Naive thymus-derived CD4-positive, alpha-beta T cell (primary cell): Measurements from ENCODE around the gene PRR23E. TPM values are rescaled to one million over a fixed set of nuclear protein-coding genes. Genes with fewer than 3 reads are reported as not detected.

Experiments used
- ATAC-seq: fragments of 150-1000 bp; cut with Tn5 transposase; 2 replicates; pipeline ENCODE4 v1.10.0; 2021; ENCODE audit warnings: mild to moderate bottlenecking, moderate library complexity
- CTCF ChIA-PET: fragments of 350-600 bp; sonication (Branson Sonifier 250); formaldehyde crosslinking; loops from one replicate; lab custom pipeline; 2021; ENCODE audit warnings: antibody characterized with exemption; lab: Charles Lee
- POLR2A ChIA-PET: fragments of 350-600 bp; sonication (Branson Sonifier 250); formaldehyde crosslinking; loops from one replicate; lab custom pipeline; 2021; ENCODE audit warnings: antibody characterized with exemption, inconsistent platforms; lab: Charles Lee
- DNase-seq, 9 donors: peaks; one replicate each; pipeline versions ENCODE4 v3.0.0 to v3.0.0-alpha.2; 2020 to 2022; ENCODE audit warnings: mixed read lengths in 1 of 9
- H3K27ac ChIP-seq: one replicate; pipeline ENCODE4 v1.7.0; 2013; ENCODE audit warnings: mild to moderate bottlenecking, low read depth, low read length, moderate library complexity
- H3K27me3 ChIP-seq, 2 donors: one replicate each; pipeline ENCODE4 v1.7.0; 2013; ENCODE audit warnings: low read length in 2 of 2, mild to moderate bottlenecking in 2 of 2, moderate library complexity in 2 of 2; ENCODE audit not compliant: control insufficient read depth in 2 of 2, insufficient read depth in 2 of 2
- H3K36me3 ChIP-seq, 3 experiments: 1 replicate in 2 of 3; 2 replicates in 1 of 3; pipeline ENCODE4 v1.7.0; 2013; ENCODE audit warnings: low read length in 3 of 3, mild to moderate bottlenecking in 3 of 3, moderate library complexity in 1 of 3; ENCODE audit not compliant: insufficient read depth in 3 of 3, control insufficient read depth in 2 of 3
- H3K4me1 ChIP-seq, 2 donors: one replicate each; pipeline ENCODE4 v1.7.0; 2013; ENCODE audit warnings: low read length in 2 of 2, mild to moderate bottlenecking in 2 of 2, moderate library complexity in 1 of 2; ENCODE audit not compliant: control insufficient read depth in 2 of 2, insufficient read depth in 2 of 2
- H3K4me3 ChIP-seq: 2 replicates; pipeline ENCODE4 v1.7.0; 2013; ENCODE audit warnings: mild to moderate bottlenecking, low read length
- H3K9me3 ChIP-seq, 3 experiments: 1 replicate in 2 of 3; 2 replicates in 1 of 3; pipeline ENCODE4 v1.7.0; 2013; ENCODE audit warnings: low read length in 3 of 3; ENCODE audit not compliant: control insufficient read depth in 2 of 3
- H3K27ac Mint-ChIP-seq, 9 donors: one replicate each; pipeline ENCODE4 v1.8.0; 2020 to 2022; ENCODE audit warnings: mixed read lengths in 9 of 9, mild to moderate bottlenecking in 8 of 9, moderate library complexity in 5 of 9, inconsistent platforms in 2 of 9
- H3K27me3 Mint-ChIP-seq, 5 donors: one replicate each; pipeline ENCODE4 v1.8.0; 2021 to 2022; ENCODE audit warnings: mixed read lengths in 5 of 5, mild to moderate bottlenecking in 1 of 5
- H3K36me3 Mint-ChIP-seq, 5 donors: one replicate each; pipeline ENCODE4 v1.8.0; 2020 to 2022; ENCODE audit warnings: mixed read lengths in 5 of 5, mild to moderate bottlenecking in 3 of 5, inconsistent platforms in 1 of 5
- H3K4me1 Mint-ChIP-seq, 7 donors: one replicate each; pipeline ENCODE4 v1.8.0; 2020 to 2022; ENCODE audit warnings: mixed read lengths in 7 of 7, mild to moderate bottlenecking in 3 of 7, inconsistent platforms in 1 of 7
- H3K4me3 Mint-ChIP-seq, 10 donors: one replicate each; pipeline ENCODE4 v1.8.0; 2020 to 2022; ENCODE audit warnings: mild to moderate bottlenecking in 10 of 10, mixed read lengths in 10 of 10, moderate library complexity in 6 of 10, inconsistent platforms in 2 of 10
- H3K9me3 Mint-ChIP-seq, 11 donors: one replicate each; pipeline ENCODE4 v1.8.0; 2020 to 2022; ENCODE audit warnings: mixed read lengths in 11 of 11, mild to moderate bottlenecking in 4 of 11, inconsistent platforms in 1 of 11, moderate library complexity in 1 of 11
- intact Hi-C, 2 donors: fragments of 100-400 bp; cut with micrococcal nuclease; formaldehyde crosslinking; loops; one replicate each; pipeline ENCODE4 v1.15.1; 2023
- polyA plus RNA-seq, 2 donors: library from polyadenylated mRNA; unstranded; fragments of 300-500 nt; fragmentation: Illumina TruSeq; gene quantifications; one replicate each; pipeline ENCODE4 v1.2.3, GENCODE V29; 2021
- total RNA-seq, 6 experiments: library from RNA in 5 of 6; stranded (reverse) in 5 of 6; gene quantifications; 1 replicate in 5 of 6; 2 replicates in 1 of 6; pipeline ENCODE4 v1.2.3 and lab custom pipeline; 2021 to 2026

The PRR23E gene
- total and polyA plus RNA-seq, 7 experiments from 2014 or later: not detected

DNA sequence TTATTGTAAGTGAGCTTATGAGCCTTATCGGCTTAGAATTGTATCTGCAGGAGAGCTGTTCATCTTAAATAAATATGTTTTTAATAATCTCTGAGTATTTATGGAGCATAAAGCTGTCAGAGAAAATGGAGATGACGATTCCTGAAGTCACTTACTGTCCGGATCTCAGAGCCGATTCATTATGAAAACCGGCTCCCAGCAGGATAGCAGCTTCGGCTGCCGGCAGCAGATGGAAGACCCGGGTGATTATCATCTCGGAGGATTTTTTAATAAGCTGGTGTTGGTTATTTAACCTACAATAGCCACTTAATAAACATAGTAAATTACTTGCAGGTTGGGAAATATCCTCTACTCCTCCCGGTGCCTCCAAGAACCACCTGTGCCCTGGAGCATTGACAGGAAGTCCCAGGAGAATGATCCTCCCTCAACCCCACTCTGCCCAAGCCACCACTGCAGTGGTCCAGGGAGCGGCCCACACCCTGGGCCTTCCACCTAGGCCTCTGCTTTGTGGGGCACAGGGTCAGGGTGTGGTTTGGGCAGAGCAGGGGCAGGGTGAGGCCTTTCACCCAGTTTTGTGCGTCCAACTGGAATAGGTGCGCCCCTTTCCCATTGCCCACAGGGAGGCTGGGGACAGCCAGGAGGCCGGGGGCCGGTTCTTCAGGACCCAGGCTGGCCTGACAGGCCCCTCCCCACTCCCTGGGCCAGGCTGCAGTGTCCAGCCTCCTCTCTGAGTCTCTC is 42.2 kb upstream of the PRR23E start:
- ATAC-seq (no peak), DNase-seq (peak in 1 of 9 donors; percentile 0)
- Mint-ChIP-seq H3K9me3 (no peaks in the 10 kb centered on the region), H3K4me1 (no peaks in the 10 kb centered on the region), H3K27me3 (peaks cover 0 to 24% (median 5%) of the 10 kb centered on the region in 5 donors), H3K4me3 (no peak overlapping the region), H3K27ac (no peak overlapping the region), H3K36me3 (no peaks in the 10 kb centered on the region)
- H3K9me3 ChIP-seq: no peaks in the 10 kb centered on the region
- CTCF ChIA-PET: no interaction called here
- H3K4me3 ChIP-seq: no peak overlapping the region
- intact Hi-C loops: no loop called here
- POLR2A ChIA-PET: interaction anchor here (0.6 kb wide), 1 partner anchor 147 kb away, joined by 5 read pairs; no protein-coding TSS in a partner anchor
- no peaks in the 10 kb centered on the region for H3K27me3 ChIP-seq
- no peak overlapping the region for H3K27ac ChIP-seq
- H3K4me1 ChIP-seq: no peaks in the 10 kb centered on the region
- no peaks in the 10 kb centered on the region for H3K36me3 ChIP-seq

DNA sequence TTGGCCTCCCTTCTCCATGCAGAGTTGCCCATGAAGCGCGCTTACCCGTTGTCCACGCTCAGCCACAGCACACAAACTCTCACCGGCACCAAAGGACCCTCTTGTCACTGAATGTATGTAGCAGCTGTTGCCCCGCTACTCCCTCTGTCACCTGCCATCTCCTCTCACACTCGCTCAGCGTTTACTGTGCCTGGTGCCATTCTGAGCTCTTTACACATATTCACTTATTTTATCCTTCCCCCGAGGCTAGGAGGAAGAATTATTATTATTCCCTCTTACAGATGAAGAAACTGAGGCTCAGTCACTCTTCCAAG is 41.7 kb upstream of the PRR23E start:
- intact Hi-C loops: no loop called here
- H3K36me3 Mint-ChIP-seq: no peaks in the 10 kb centered on the region

DNA sequence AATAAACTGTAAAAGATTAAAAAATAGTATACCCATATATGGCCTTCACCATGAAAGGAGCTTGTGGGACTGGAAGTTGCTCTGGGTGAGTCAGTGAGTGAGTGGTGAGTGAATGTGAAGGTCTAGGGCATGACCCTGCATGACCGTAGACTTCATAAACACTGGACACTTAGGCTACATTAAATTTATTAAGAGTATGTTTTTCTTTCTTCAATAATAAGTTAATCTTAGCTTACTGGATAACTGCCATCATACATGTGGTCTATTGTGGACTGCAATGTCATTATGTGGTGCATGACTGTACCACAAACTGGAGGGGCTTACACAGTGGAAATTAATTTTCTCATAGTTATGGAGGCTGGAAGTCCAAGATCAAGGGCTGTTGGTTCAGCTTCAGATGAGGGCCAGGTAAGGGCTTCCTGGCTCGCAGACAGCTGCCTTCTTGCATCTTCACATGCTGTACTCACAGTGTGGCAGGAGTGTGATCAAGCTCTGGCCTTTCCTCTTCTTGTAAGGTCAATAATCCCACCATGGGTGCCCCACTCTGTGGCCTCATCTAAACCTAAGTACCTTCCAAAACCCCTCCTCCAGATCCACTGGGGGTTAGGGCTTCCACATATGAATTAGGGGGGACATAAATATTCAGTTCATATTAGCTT is 40.8 kb upstream of the PRR23E start:
- Histone ChIP-seq H3K4me1 (no peaks in the 10 kb centered on the region), H3K36me3 (no peaks in the 10 kb centered on the region), H3K4me3 (no peak overlapping the region), H3K27ac (no peak overlapping the region), H3K9me3 (no peaks in the 10 kb centered on the region), H3K27me3 (no peaks in the 10 kb centered on the region)
- POLR2A ChIA-PET: no interaction called here
- no peak overlapping the region for H3K27ac Mint-ChIP-seq
- H3K4me1 Mint-ChIP-seq: no peaks in the 10 kb centered on the region
- no peaks in the 10 kb centered on the region for H3K36me3 Mint-ChIP-seq
- ATAC-seq: no peak
- no peak for DNase-seq
- H3K9me3 Mint-ChIP-seq: no peaks in the 10 kb centered on the region
- intact Hi-C loops: no loop called here
- CTCF ChIA-PET: no interaction called here
- no peak overlapping the region for H3K4me3 Mint-ChIP-seq
- peaks cover 0 to 24% (median 5%) of the 10 kb centered on the region in 5 donors for H3K27me3 Mint-ChIP-seq

More for the DNA sequence above, 41.7 kb upstream of the PRR23E start:
- Mint-ChIP-seq H3K4me3 (no peak overlapping the region), H3K27ac (no peak overlapping the region), H3K27me3 (peaks cover 0 to 24% (median 5%) of the 10 kb centered on the region in 5 donors), H3K4me1 (no peaks in the 10 kb centered on the region), H3K9me3 (no peaks in the 10 kb centered on the region)
- H3K9me3 ChIP-seq: no peaks in the 10 kb centered on the region
- ChIA-PET CTCF (no interaction called here), POLR2A (no interaction called here)
- H3K27ac ChIP-seq: no peak overlapping the region
- H3K36me3 ChIP-seq: no peaks in the 10 kb centered on the region
- no peaks in the 10 kb centered on the region for H3K27me3 ChIP-seq
- H3K4me1 ChIP-seq: no peaks in the 10 kb centered on the region
- H3K4me3 ChIP-seq: no peak overlapping the region
- DNase-seq: no peak
- no peak for ATAC-seq

DNA sequence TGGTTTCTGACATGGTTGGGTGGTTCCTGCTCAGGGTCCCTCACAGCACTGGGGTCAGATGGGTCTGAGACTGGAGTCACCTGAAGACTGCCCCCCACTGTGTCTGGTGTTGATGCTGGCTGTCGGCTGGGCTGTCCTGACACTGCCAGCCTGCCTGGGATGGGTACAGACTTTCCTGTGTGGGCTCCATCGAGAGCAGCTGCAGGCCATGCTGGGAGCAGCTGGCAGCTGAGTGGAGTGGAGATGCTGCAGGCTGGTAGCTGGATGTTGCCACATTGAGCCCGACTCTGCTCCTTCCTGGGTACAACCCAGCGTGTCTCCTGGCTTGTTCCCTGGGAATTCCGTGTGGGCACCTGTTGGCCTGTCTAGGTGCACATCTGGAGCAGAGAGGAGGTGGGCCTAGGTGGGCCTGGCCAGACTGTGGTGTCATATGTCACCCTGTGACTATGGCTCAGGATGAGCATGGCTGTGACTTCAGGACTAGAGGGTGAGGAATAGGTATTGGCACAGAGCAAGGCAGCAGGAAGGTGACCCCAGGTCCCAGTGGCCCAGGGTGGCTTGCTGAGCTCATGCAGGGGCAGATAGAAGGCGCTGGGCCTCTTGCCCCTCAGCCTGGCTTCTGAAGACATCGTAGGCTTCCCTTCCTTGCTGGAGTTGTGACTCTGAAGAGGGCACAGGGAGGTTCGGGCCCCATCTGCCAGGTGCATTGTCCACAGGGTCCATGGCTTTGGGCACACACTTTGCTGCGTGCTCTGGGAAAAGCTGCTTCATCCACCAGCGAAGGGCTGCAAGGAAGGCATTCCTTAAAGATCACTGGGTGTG is 40.0 kb upstream of the PRR23E start:
- ChIA-PET CTCF (no interaction called here), POLR2A (no interaction called here)
- Histone ChIP-seq H3K4me1 (no peaks in the 10 kb centered on the region), H3K36me3 (no peaks in the 10 kb centered on the region), H3K9me3 (no peaks in the 10 kb centered on the region), H3K27ac (no peak overlapping the region), H3K27me3 (no peaks in the 10 kb centered on the region), H3K4me3 (no peak overlapping the region)
- peaks cover 0 to 20% (median 5%) of the 10 kb centered on the region in 5 donors for H3K27me3 Mint-ChIP-seq
- intact Hi-C loops: no loop called here
- no peak overlapping the region for H3K27ac Mint-ChIP-seq
- H3K36me3 Mint-ChIP-seq: no peaks in the 10 kb centered on the region
- DNase-seq (peak in 1 of 9 donors; percentile 6), ATAC-seq (no peak)
- no peaks in the 10 kb centered on the region for H3K9me3 Mint-ChIP-seq
- H3K4me3 Mint-ChIP-seq: no peak overlapping the region
- H3K4me1 Mint-ChIP-seq: no peaks in the 10 kb centered on the region

DNA sequence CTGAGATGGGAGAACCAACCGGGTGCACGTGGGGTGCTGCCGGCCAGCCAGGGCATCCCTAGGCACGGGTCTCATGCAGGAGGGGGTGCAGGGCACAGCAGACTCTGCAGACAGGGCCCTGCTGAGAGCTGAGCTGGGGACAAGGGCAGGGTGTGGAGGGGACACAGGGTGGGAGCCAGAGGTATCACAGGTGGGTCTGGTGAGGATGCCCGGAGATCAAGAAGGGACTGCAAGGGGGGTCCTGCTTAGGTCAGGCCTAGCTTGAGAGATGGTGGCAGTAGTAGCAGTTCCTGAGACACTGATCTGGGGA is 39.5 kb upstream of the PRR23E start:
- H3K9me3 Mint-ChIP-seq: no peaks in the 10 kb centered on the region
- ATAC-seq (no peak), DNase-seq (no peak)
- Histone ChIP-seq H3K27me3 (no peaks in the 10 kb centered on the region), H3K4me1 (no peaks in the 10 kb centered on the region), H3K4me3 (no peak overlapping the region), H3K36me3 (no peaks in the 10 kb centered on the region), H3K9me3 (no peaks in the 10 kb centered on the region), H3K27ac (no peak overlapping the region)
- H3K36me3 Mint-ChIP-seq: no peaks in the 10 kb centered on the region
- intact Hi-C loops: no loop called here
- CTCF ChIA-PET: no interaction called here
- no peak overlapping the region for H3K27ac Mint-ChIP-seq
- H3K27me3 Mint-ChIP-seq: peaks cover 0 to 16% (median 5%) of the 10 kb centered on the region in 5 donors
- POLR2A ChIA-PET: no interaction called here
- no peak overlapping the region for H3K4me3 Mint-ChIP-seq
- H3K4me1 Mint-ChIP-seq: no peaks in the 10 kb centered on the region

DNA sequence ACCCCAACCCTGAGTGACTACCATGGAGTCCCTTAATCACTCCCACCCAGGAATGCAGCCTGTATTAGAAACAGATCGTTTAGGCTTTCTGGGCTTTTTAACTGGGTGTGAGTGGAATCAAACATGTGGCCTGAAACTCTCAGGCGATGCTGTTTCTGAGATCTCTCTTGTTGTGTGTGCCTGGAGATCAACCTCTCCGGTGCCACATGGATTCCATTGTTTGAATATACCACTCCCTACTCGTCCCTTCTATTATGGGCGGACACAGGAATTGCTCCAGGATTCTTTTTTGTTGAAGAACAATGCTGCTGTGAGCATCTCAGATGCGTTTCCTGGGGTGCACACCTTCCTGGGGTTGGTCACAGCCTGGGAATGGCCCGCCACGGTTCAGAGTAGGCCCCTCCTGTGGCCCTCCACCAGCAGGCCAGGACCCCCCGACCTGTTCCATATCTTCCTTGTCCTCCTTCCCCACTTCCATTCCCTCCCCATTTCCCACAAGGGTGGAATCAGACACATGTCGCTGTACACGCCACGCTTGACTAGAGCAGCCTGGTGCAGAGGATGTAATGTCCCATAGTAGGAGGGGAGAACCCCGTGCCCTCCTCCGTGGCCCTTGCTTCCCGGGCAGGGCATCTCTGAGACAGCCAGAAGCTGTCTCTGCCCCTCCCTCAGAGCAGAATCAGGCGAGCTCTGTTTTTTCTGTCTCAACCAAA is 36.4 kb upstream of the PRR23E start:
- intact Hi-C loops: no loop called here
- H3K4me1 Mint-ChIP-seq: no peaks in the 10 kb centered on the region
- Histone ChIP-seq H3K9me3 (no peaks in the 10 kb centered on the region), H3K4me3 (no peak overlapping the region), H3K4me1 (no peaks in the 10 kb centered on the region), H3K27ac (no peak overlapping the region), H3K27me3 (peaks cover 0 to 3% of the 10 kb centered on the region in 2 donors), H3K36me3 (no peaks in the 10 kb centered on the region)
- ChIA-PET POLR2A (no interaction called here), CTCF (no interaction called here)
- H3K27me3 Mint-ChIP-seq: peaks cover 0 to 5% (median 0%) of the 10 kb centered on the region in 5 donors
- no peak overlapping the region for H3K4me3 Mint-ChIP-seq
- H3K9me3 Mint-ChIP-seq: no peaks in the 10 kb centered on the region
- H3K27ac Mint-ChIP-seq: no peak overlapping the region
- no peaks in the 10 kb centered on the region for H3K36me3 Mint-ChIP-seq
- DNase-seq (peak in 1 of 9 donors; percentile 3), ATAC-seq (no peak)
